Choroid plexus epithelial cell (primary cell): Measurements from ENCODE around the gene MLH3.

ENCODE experiments used
- DNase-seq: peaks from one replicate; pipeline ENCODE4 v3.0.0-alpha.2; 2010; ENCODE audit warnings: low read depth
- H3K4me3 ChIP-seq: 2 replicates; pipeline ENCODE4 v1.5.1; 2011; ENCODE audit warnings: low read depth, mild to moderate bottlenecking, control low read depth, low read length, moderate library complexity
- CTCF ChIP-seq: conservative IDR thresholded peaks from 2 replicates; pipeline ENCODE4 v1.5.1; 2011; ENCODE audit warnings: low read depth, mild to moderate bottlenecking, control low read depth, inconsistent platforms, low read length, moderate library complexity

MLH3 gene

GRCh38 chr14:75018694-75019093 is 32.6 kb downstream of the MLH3 start:
- no peak overlapping the region for H3K4me3 ChIP-seq
- DNase-seq = no peak
- no peak for TF ChIP-seq CTCF

- TF ChIP-seq CTCF = no peak
- no peak overlapping the region for H3K4me3 ChIP-seq
- no peak for DNase-seq
Observed at GRCh38 chr14:75016815-75017214, 34.5 kb downstream of the MLH3 start.

GRCh38 chr14:75015496-75015895 is 35.8 kb downstream of the MLH3 start:
- no peak for TF ChIP-seq CTCF
- H3K4me3 ChIP-seq = no peak overlapping the region
- no peak for DNase-seq

- DNase-seq = no peak
- no peak for TF ChIP-seq CTCF
- H3K4me3 ChIP-seq = no peak overlapping the region
Observed at GRCh38 chr14:75013290-75013689, 38.0 kb downstream of the MLH3 start.

GRCh38 chr14:75011356-75011994 is 39.8 kb downstream of the MLH3 start:
- no peak for TF ChIP-seq CTCF
- DNase-seq = peak; percentile 79
- H3K4me3 ChIP-seq = no peak overlapping the region

GRCh38 chr14:75010472-75011093 is 40.7 kb downstream of the MLH3 start:
- TF ChIP-seq CTCF = no peak
- DNase-seq = peak; percentile 17
- no peak overlapping the region for H3K4me3 ChIP-seq

GRCh38 chr14:75009176-75009575 is 42.1 kb downstream of the MLH3 start:
- DNase-seq = no peak
- TF ChIP-seq CTCF = no peak
- H3K4me3 ChIP-seq = no peak overlapping the region
